ENCODE measurements around the gene ZBTB9. TPM values are rescaled to one million over a fixed set of nuclear protein-coding genes. Genes with fewer than 3 reads are reported as not detected.

Gene ZBTB9
- total RNA-seq, 1 experiment from 2014 or later = 8.4 TPM

Small RNA genes within 50 kb of the gene (small RNA-seq; reads per million reads assigned to genes)
- not detected for gene ZBTB9

Other genes starting within 250 kb of the ZBTB9 start
- gene HSD17B8, start 249.9 kb upstream of the ZBTB9 start, total RNA-seq (2014; rRNA removed; shearing (Covaris generic)) = 5.3 and 5.6 TPM in 2 replicates
- gene RING1, start 246.1 kb upstream of the ZBTB9 start, total RNA-seq (2014; rRNA removed; shearing (Covaris generic)) = 32.1 and 37.0 TPM in 2 replicates
- gene VPS52, start 182.7 kb upstream of the ZBTB9 start, total RNA-seq (2014; rRNA removed; shearing (Covaris generic)) = 30.9 and 38.2 TPM in 2 replicates
- 3,065 and 5,472 TPM in 2 replicates for gene RPS18, start 182.5 kb upstream of the ZBTB9 start, total RNA-seq (2014; rRNA removed; shearing (Covaris generic))
- 1.2 TPM in 2 replicates for gene B3GALT4, start 177.5 kb upstream of the ZBTB9 start, total RNA-seq (2014; rRNA removed; shearing (Covaris generic))
- 170 and 256 TPM in 2 replicates for gene WDR46, start 165.3 kb upstream of the ZBTB9 start, total RNA-seq (2014; rRNA removed; shearing (Covaris generic))
- gene PFDN6, start 165.0 kb upstream of the ZBTB9 start, total RNA-seq (2014; rRNA removed; shearing (Covaris generic)) = 194 and 225 TPM in 2 replicates
- gene RGL2, start 155.6 kb upstream of the ZBTB9 start, total RNA-seq (2014; rRNA removed; shearing (Covaris generic)) = 37.3 and 37.6 TPM in 2 replicates
- gene TAPBP, start 140.5 kb upstream of the ZBTB9 start, total RNA-seq (2014; rRNA removed; shearing (Covaris generic)) = 42.4 and 68.0 TPM in 2 replicates
- gene ZBTB22, start 136.8 kb upstream of the ZBTB9 start, total RNA-seq (2014; rRNA removed; shearing (Covaris generic)) = 10.9 and 12.4 TPM in 2 replicates
- gene DAXX, start 131.6 kb upstream of the ZBTB9 start, total RNA-seq (2014; rRNA removed; shearing (Covaris generic)) = 108 and 114 TPM in 2 replicates
- gene KIFC1, start 62.8 kb upstream of the ZBTB9 start, total RNA-seq (2014; rRNA removed; shearing (Covaris generic)) = 80.5 and 105 TPM in 2 replicates
- gene PHF1, start 43.6 kb upstream of the ZBTB9 start, total RNA-seq (2014; rRNA removed; shearing (Covaris generic)) = 27.0 and 30.8 TPM in 2 replicates
- 266 and 270 TPM in 2 replicates for gene CUTA, start 36.5 kb upstream of the ZBTB9 start, total RNA-seq (2014; rRNA removed; shearing (Covaris generic))
- 1.4 and 1.7 TPM in 2 replicates for gene SYNGAP1, start 34.5 kb upstream of the ZBTB9 start, total RNA-seq (2014; rRNA removed; shearing (Covaris generic))
- 20.8 and 23.6 TPM in 2 replicates for gene BAK1, start 125.7 kb downstream of the ZBTB9 start, total RNA-seq (2014; rRNA removed; shearing (Covaris generic))
- 32.5 and 38.3 TPM in 2 replicates for gene ITPR3, start 166.7 kb downstream of the ZBTB9 start, total RNA-seq (2014; rRNA removed; shearing (Covaris generic))